Neural crest cell (in vitro differentiated cells): ENCODE measurements around the gene GRHPR. TPM values are rescaled to one million over a fixed set of nuclear protein-coding genes. Genes with fewer than 3 reads are reported as not detected.

Experiments
- DNase-seq: peaks from one replicate; pipeline ENCODE4 v3.0.0; 2021; ENCODE audit warnings: low read depth, mixed read lengths, low spot score
- H3K27ac Mint-ChIP-seq: one replicate; pipeline ENCODE4 v1.8.0; 2021; ENCODE audit warnings: mild to moderate bottlenecking, mixed read lengths; ENCODE audit not compliant: unreplicated experiment
- H3K27me3 Mint-ChIP-seq: 2 replicates; pipeline ENCODE4 v1.8.0; 2021; ENCODE audit warnings: low read depth, mild to moderate bottlenecking, mixed read lengths
- H3K36me3 Mint-ChIP-seq: 2 replicates; pipeline ENCODE4 v1.8.0; 2021; ENCODE audit warnings: low read depth, mild to moderate bottlenecking, mixed read lengths
- H3K4me1 Mint-ChIP-seq: 2 replicates; pipeline ENCODE4 v1.8.0; 2021; ENCODE audit warnings: mixed read lengths
- H3K4me3 Mint-ChIP-seq: one replicate; pipeline ENCODE4 v1.8.0; 2021; ENCODE audit warnings: mild to moderate bottlenecking, mixed read lengths
- H3K9me3 Mint-ChIP-seq: 2 replicates; pipeline ENCODE4 v1.8.0; 2021; ENCODE audit warnings: mixed read lengths
- CTCF ChIP-seq: fragments of 200-600 bp; sonication (generic); conservative IDR thresholded peaks from 2 replicates; pipeline ENCODE4 v1.5.0; 2021; ENCODE audit warnings: antibody characterized with exemption, mild to moderate bottlenecking
- total RNA-seq: library from RNA; stranded (reverse); gene quantifications from 2 replicates; pipeline ENCODE4 v1.2.1, GENCODE V29; 2021

GRHPR gene
- total RNA-seq, 1 donor from 2014 or later: 120 TPM

- Mint-ChIP-seq H3K4me3 (peak overlapping the region; percentile 62), H3K27ac (peak overlapping the region; percentile 91), H3K27me3 (no peaks in the 10 kb centered on the region), H3K9me3 (no peaks in the 10 kb centered on the region), H3K4me1 (peaks cover 52% of the 10 kb centered on the region), H3K36me3 (peaks cover 13% of the 10 kb centered on the region)
- TF ChIP-seq CTCF: no peak
- DNase-seq: peak; percentile 33
Measured at GRCh38 chr9:37430841-37431597, 8.5 kb downstream of the GRHPR start.

- Mint-ChIP-seq H3K4me3 (no peak overlapping the region), H3K27me3 (no peaks in the 10 kb centered on the region), H3K4me1 (peaks cover 52% of the 10 kb centered on the region), H3K27ac (peak overlapping the region; percentile 35), H3K9me3 (no peaks in the 10 kb centered on the region), H3K36me3 (peaks cover 6% of the 10 kb centered on the region)
- TF ChIP-seq CTCF: no peak
- no peak for DNase-seq
Measured at GRCh38 chr9:37432020-37432419, 9.5 kb downstream of the GRHPR start.

- H3K4me1 Mint-ChIP-seq: peaks cover 52% of the 10 kb centered on the region
- peaks cover 8% of the 10 kb centered on the region for H3K36me3 Mint-ChIP-seq
- peak; percentile 51 for DNase-seq
- no peaks in the 10 kb centered on the region for H3K9me3 Mint-ChIP-seq
- H3K4me3 Mint-ChIP-seq: peak overlapping the region; percentile 81
- H3K27me3 Mint-ChIP-seq: no peaks in the 10 kb centered on the region
- H3K27ac Mint-ChIP-seq: peak overlapping the region; percentile 92
- TF ChIP-seq CTCF: no peak
Measured at GRCh38 chr9:37433867-37434371, 11.4 kb downstream of the GRHPR start.

GRCh38 chr9:37436540-37436939, 14.0 kb downstream of the GRHPR start:
- H3K4me1 Mint-ChIP-seq: peaks cover 34% of the 10 kb centered on the region
- H3K27ac Mint-ChIP-seq: no peak overlapping the region
- DNase-seq: no peak
- H3K36me3 Mint-ChIP-seq: peaks cover 13% of the 10 kb centered on the region
- H3K27me3 Mint-ChIP-seq: no peaks in the 10 kb centered on the region
- no peak overlapping the region for H3K4me3 Mint-ChIP-seq
- no peak for TF ChIP-seq CTCF
- no peaks in the 10 kb centered on the region for H3K9me3 Mint-ChIP-seq

- peak overlapping the region; percentile 22 for H3K27ac Mint-ChIP-seq
- H3K36me3 Mint-ChIP-seq: peaks cover 13% of the 10 kb centered on the region
- H3K27me3 Mint-ChIP-seq: no peaks in the 10 kb centered on the region
- peaks cover 29% of the 10 kb centered on the region for H3K4me1 Mint-ChIP-seq
- TF ChIP-seq CTCF: no peak
- H3K4me3 Mint-ChIP-seq: no peak overlapping the region
- no peaks in the 10 kb centered on the region for H3K9me3 Mint-ChIP-seq
- no peak for DNase-seq
Measured at GRCh38 chr9:37437010-37437409, 14.5 kb downstream of the GRHPR start.
